Measurements from ENCODE around the gene MAPK8.

DNA sequence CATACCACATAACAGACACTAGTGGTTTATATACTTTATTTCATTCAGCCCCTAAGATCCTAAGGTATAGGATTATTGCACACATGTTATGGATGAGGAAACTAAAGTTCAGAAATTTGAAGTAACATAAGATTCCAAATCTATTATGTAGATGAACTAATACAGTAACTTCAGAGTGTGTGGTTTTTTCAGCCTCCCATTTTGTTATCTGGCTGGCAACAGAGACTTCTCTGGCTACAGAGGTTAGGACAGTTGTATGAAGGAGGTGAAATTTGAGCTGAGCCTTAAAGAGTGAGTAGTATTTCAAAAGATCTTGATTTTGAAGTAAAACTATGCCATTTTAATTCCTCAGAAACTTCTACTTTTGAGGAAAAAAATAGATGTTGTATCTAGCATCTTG, 125.4 kb downstream of the MAPK8 start:
- TF ChIP-seq CTCF (IDR thresholded peaks at IDR 0.05) = no peak
- no peak for TF ChIP-seq POLR2A (IDR thresholded peaks at IDR 0.05)

Measured in transverse colon (tissue), 3 donors.